Stimulated activated CD8-positive, alpha-beta memory T cell treated with anti-CD3 and anti-CD28 coated beads, Interleukin-2, amount 100 ng/mL, for 1 hour (primary cell): ENCODE measurements around the gene UBE2Z.
"Not testable (repeated sequence)": the region's sequence is repeated elsewhere in the genome, so short reads cannot be mapped to it uniquely, and the experiment has no call there.

Experiments used
- DNase-seq, 2 donors: peaks; one replicate each; pipeline ENCODE4 v3.0.0-alpha.2; 2020; ENCODE audit warnings: low read depth in 2 of 2

The UBE2Z gene

DNA sequence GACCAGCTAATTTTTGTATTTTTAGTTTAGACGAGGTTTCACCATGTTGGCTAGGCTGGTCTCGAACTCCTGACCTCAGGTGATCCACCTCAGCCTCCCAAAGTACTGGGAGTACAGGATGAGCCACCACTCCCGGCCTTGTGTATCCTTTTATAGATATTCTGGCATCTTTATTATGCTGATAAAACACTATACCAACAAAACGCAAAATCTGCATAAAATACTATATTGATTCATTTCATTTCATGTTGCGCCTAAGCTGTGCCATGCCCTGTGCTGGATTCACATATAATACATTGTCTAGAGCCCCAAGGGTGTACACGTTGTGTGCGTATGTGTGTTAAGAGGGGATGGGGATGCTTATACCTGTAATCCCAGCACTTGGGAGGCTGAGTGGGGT, 3.8 kb upstream of the UBE2Z start:
- no peak for DNase-seq

GRCh38 chr17:48905987-48906515, 2.2 kb upstream of the UBE2Z start:
- no peak for DNase-seq

DNA sequence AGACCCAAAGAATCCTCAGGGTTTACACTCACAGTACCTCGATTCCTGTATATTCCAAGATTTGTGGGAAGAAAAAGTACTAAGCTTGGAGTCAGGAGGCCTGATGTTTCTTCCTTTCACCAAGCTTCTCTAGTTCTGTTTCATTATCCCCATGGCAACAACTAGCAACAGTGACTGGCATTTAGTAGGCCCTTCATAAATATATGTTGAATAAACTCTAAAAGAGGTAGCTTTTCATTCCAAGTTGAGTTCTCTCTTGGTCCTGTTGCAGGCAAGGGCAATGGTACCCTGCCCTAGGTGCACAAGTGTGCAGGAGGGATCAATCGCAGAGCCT, 527 bp upstream of the UBE2Z start:
- no peak for DNase-seq

DNA sequence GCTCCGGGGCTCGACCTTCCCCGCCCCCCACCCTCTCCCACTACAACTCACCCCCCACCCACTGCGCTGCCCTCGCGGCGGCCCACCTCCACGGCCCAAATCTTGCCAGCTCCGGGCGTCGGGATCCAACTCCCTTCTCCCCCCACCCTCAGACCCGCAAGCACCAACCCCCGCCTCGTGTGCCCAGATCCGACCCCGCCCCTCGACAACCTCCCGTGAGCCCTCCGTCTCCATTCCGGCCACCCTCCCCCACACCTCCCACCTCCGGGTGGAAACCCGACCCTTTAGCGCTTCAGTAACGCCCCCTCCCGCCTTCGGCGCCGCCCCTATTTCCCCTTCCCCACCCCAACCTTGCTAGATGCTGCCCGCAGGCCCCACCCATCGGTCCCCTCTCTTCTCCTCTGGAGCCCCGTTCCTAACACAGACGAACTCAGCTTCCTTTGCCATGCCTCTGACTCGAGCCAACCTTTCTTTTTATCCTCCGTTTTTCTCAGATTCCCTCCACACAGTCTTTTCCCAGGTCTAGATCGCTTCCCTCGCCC, 717 bp downstream of the UBE2Z start:
- DNase-seq, result peak; percentile 66 to 79

DNA sequence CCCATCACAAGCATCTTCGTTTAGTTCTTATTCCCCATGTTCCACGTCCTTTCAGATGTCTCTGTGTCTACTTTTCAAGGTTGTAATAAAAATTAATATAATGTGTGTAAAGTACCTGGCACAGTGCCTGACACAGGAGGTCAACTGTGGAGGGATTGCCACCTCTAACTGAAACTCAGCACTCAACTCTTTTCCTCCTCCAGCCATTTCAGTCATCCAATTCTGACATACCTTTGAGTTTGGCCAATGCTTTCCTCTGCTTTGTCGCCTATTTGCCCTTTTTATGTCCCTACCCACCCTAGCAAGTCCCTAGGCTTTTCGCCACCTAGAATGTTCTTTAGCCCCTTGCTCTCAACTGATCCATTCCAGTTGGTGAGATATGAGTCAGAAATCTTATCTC, 1.6 kb downstream of the UBE2Z start:
- DNase-seq, result no peak

- DNase-seq, result no peak
These were observed 2.2 kb downstream of the UBE2Z start for GRCh38 chr17:48910370-48910769.

DNA sequence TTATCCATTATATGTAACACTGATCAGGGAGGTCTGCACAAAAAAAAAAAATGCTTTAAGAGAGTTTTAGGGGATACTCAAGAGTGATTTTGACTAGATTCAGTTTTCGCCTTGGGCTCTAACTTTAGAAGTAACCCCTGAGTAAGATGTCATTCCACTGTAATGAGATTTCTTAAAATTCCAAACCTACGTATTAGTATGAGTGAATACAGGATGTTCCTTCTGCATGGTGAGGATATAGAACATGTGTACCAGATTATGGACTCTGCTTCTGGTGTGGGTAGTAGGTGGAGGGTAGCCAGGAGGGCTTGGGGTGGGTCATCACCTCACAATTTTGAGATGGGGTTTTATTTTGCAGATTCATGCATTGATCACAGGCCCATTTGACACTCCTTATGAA, 4.3 kb downstream of the UBE2Z start:
- no peak for DNase-seq

- no peak for DNase-seq
These were observed 7.5 kb downstream of the UBE2Z start for GRCh38 chr17:48915459-48916282.

- DNase-seq, result no peak
These were observed 17.2 kb downstream of the UBE2Z start for GRCh38 chr17:48925251-48925990.

DNA sequence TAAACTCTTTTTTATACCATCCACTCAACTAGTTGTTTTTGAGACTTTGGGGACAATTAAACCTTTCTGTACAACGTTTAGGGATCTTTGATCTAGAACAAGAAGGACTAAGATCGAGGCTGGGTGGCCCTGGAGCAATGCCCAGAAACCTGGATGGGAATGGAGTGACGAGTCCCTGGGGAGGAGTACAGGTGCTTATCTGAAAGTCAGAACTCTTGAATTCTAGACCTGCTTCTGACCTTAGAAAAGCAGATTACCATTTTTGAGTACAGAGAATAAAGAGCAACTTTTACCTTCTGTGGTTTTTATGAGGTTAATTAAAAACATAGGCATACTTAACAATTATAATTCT, 17.8 kb downstream of the UBE2Z start:
- DNase-seq, result no peak

DNA sequence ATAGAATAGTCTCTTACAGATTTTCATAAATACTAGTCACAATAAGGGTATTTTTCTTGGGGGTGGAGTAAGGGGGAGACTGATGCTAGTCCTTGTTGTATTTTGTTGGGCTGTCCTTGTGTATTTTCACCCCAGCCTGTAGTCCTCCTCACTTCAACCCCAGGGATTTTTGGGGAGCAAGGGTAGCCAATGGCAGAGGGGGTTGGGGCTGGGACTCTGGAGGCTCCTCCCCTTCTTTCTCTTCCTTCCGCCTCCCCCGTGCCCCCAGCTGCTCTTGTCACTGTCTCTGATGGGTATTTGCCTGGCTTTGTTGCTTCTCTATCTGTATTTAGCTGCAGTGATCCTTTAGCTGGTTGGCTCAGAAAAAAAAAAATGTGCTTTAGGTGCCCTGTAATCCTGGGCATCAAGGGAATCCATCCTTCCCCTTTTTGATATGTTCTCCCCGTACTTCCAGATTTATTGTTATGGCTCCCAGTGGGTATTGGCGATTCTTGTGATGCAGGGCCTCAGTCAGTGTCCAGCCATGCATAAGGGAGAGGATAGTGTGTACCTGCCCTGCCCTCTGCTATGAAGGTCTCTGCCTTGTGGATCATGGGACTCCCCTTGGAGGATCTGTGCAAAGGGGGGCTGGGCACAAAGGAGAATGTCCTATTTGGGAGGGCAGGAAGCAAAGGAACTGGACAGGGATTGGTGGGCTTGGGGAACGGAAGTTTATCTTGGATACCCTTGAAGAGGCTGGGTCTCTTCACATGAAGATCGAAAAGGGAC, 20.0 kb downstream of the UBE2Z start:
- no peak for DNase-seq

DNA sequence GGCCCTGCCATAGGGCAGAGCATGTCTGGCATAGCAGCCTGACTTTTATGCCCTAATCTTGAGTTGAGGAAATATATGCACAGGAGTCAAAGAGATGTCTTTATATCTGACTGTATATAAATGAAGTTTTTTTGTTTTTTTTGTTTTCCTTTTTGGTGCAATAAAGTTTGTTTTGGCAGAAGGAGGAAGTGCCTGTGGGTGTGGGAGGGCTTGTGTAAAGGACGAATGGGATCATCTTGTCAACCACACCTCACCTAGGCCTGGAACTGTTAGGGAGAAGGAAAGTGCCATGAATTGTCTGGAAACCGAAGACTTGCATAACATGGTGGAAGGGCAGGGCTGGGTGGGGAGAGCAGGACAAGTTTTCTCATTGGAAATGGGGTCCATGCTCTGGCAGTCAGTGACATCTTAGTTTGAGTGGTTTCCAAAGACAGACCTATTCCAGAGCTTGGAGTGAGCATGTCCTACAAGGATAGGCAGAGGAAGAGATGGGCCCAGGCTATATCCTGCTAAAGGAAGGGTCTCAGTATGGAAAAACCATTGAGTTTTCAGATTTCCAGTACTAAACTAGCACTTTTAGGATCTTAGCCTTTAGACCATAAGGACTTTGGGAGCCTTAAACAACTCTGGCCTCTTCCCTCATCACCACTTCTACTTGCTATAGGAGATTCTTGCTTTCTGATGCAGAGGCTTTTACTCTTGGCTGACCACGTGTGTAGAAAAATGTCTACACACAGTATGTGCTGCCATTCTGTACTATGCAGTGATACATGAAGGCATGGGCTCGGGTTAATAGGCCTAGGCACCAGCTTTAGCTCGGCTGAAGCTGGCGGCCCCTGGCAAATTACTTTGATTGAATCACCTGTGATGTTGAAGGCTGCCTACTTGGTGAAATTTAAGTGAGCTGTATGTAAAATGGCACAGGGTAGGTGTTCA, 20.9 kb downstream of the UBE2Z start:
- no peak for DNase-seq

GRCh38 chr17:48929812-48930165, 21.6 kb downstream of the UBE2Z start:
- DNase-seq, result no peak

DNA sequence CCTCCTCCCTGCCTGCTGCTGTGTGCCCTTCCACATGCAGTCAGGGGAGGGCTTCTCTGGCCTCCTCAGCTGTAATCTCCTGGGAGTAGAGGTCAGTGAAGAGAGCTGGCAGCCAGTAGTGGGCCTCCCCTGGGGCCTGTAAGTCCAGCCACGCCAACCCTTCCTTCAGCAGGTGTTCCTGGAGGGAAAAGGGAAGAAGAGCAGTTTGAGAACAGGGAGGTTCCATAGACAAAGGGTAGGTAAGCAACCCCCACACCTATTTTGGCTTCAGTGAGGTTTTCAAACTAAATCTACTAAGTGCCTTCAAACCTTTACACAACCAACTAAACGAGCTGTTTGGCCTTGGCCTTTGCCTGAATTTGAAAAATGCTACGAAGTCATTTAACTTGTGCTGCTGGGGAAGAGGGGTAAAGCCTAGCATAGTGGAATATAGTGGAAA, 22.2 kb downstream of the UBE2Z start:
- DNase-seq, result no peak

GRCh38 chr17:48933035-48933434, 24.8 kb downstream of the UBE2Z start:
- no peak for DNase-seq

DNA sequence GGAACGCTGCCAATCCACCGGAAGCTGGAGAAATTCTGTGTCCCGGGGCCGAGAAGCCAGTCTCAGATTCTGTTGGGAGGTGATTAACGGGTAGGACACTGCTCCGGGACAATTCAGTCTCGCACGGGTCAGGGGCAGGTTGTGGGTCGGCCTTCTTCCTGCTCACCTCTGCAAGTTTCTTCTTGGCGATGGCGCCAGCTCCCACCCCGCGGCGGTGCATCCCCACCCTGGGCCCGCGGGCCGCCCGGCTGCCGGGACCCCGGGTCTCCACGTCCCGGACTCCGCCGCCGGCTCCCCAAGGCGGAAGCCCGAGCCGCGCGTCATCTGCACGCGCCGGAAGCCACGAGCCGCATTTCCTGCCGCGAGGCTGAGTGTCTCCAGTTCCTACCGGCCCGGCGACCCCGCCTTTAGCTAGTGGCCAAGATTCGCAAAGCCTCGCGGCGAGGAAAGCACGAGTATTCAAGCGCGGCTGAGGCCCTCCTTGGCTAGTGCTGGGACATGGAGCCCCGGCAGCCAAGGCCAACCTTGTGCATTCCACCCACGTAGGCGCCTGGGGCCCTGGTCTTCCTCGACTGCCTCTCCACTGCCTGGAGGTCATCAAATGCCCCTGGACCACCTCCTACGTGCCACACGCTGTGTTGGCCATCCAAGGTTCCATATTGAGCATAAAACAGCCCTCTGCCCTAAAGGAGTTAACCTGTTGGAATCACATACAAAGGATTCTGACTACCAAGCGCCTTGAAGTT, 36.5 kb downstream of the UBE2Z start, which contains the start of gene SNF8:
Gene SNF8, minus strand, starts transcription at position 328 of the 746 bp plus-strand sequence. Its CDS starts 108 bp downstream, at position 220.
- peak; percentile 82 to 88 for DNase-seq

DNA sequence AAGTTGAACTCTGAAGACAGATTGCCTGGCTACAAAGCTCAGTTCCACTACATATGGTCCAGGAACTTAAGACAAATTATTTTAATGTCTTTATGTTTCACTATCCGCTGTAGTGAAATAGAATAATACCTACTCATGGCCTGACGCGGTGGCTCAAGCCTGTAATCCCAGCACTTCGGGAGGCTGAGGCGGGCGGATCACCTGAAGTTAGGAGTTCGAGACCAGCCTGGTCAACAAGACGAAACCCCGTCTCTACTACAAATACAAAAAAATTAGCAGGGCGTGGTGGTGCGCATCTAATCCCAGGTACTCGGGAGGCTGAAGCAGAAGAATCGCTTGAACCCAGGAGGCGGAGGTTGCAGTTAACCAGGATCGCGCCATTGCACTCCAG, 37.0 kb downstream of the UBE2Z start:
- not testable (repeated sequence) for DNase-seq

- no peak for DNase-seq
These were observed 43.4 kb downstream of the UBE2Z start for GRCh38 chr17:48951572-48951971.

DNA sequence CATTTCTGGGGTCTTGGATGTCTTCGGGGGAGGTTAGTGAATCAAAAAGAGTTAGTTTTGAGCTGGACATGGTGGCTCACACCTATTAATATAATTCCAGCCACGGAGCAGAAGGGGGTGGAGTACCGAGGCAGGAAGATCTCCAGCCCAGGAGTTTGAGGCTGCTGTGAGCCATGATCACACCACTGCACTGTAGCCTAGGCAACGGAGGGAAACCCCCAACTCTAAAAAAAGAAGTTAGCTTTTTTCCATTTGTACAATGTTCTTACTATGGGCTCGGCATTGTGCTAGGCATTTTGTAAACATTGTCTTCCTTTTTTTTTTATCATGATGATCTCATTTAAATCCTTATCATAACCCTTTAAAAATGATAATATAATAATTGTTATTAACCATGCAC, 44.7 kb downstream of the UBE2Z start:
- DNase-seq, result no peak

GRCh38 chr17:48954300-48954755, 46.1 kb downstream of the UBE2Z start:
- DNase-seq, result no peak
